C4-2B (cell line): ENCODE data around the gene NBEAL2.

ENCODE experiments used
- ZFX ChIP-seq: fragments of 450-650 bp; IDR thresholded peaks from 2 replicates; pipeline ENCODE4 v1.6.1; 2017
- TF ChIP-seq, protein P1 (sequence below): fragments of 450-650 bp; conservative IDR thresholded peaks from 2 replicates; pipeline ENCODE4 v1.5.1; 2017; ENCODE audit warnings: mild to moderate bottlenecking

DNA sequence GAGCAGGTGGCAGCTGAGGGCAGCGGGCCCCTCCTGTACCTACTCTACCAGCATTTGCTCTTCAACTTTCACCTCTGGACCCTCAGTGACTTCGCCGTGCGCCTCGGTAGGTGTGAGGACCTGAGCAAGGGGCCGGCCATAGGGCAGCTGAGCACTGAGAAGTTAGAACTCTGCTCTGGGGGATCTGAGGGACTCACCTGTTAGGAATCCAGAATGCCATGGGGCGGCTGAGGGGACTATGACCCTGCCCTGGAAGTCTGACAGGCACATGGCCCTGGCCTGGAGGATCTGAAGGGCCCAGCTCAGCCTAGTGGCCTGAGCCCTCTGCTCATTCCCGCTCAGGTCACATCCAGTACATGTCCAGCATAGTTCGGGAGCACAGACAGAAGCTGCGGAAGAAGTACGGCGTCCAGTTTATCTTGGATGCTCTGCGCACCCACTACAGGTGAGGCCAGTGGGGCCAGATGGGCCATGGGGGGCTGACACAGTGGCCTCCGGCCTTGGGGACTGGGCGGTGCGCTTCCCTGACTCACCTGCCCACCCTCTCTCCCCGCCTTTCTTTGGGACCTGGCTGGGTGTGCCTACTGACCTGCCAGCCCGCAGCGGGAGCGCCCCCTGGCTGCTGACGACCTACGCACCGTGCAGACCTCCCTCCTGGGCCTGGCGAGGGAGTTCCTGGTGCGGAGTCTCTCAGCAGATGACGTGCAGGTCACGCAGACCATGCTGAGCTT lies 18.8 kb downstream of the NBEAL2 start:
- TF ChIP-seq, protein P1, sequence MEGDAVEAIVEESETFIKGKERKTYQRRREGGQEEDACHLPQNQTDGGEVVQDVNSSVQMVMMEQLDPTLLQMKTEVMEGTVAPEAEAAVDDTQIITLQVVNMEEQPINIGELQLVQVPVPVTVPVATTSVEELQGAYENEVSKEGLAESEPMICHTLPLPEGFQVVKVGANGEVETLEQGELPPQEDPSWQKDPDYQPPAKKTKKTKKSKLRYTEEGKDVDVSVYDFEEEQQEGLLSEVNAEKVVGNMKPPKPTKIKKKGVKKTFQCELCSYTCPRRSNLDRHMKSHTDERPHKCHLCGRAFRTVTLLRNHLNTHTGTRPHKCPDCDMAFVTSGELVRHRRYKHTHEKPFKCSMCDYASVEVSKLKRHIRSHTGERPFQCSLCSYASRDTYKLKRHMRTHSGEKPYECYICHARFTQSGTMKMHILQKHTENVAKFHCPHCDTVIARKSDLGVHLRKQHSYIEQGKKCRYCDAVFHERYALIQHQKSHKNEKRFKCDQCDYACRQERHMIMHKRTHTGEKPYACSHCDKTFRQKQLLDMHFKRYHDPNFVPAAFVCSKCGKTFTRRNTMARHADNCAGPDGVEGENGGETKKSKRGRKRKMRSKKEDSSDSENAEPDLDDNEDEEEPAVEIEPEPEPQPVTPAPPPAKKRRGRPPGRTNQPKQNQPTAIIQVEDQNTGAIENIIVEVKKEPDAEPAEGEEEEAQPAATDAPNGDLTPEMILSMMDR: no peak; the same call in 1 of the 2 replicates
- no peak for TF ChIP-seq ZFX
